H1 (cell line): ENCODE data around the gene GAPDH. TPM values are rescaled to one million over a fixed set of nuclear protein-coding genes. Genes with fewer than 3 reads are reported as not detected.

Source experiments
- CTCF ChIA-PET: fragments of 300-600 bp; sonication (Branson Sonifier 250); formaldehyde crosslinking; loops from one replicate; lab custom pipeline; 2021; ENCODE audit not compliant: partially characterized antibody; lab: Charles Lee
- POLR2A ChIA-PET: fragments of 300-600 bp; sonication (Branson Sonifier 250); formaldehyde crosslinking; loops from one replicate; lab custom pipeline; 2021; ENCODE audit warnings: inconsistent platforms; ENCODE audit not compliant: partially characterized antibody; lab: Charles Lee
- DNase-seq, 2 experiments: peaks; one replicate each; pipeline versions ENCODE4 v3.0.0 to v3.0.0-alpha.2; 2010 to 2022; ENCODE audit warnings: low spot score in 2 of 2, low read depth in 1 of 2, mixed read lengths in 1 of 2
- FAIRE-seq: peaks from 2 replicates; lab custom pipeline; 2011; peaks lifted over from hg19 to GRCh38; lab: Jason Lieb, UNC
- H2AFZ ChIP-seq: 2 replicates; pipeline ENCODE4 v1.8.1; 2012; ENCODE audit warnings: low read length, inconsistent platforms
- H2AK5ac ChIP-seq: 2 replicates; pipeline ENCODE4 v1.6.1; 2013; ENCODE audit warnings: low read depth, low read length
- H2BK120ac ChIP-seq: replicated peaks from 2 replicates; pipeline ENCODE3; 2013; ENCODE audit warnings: low read depth, low read length, inconsistent platforms
- H2BK12ac ChIP-seq: 2 replicates; pipeline ENCODE4 v1.6.1; 2013; ENCODE audit warnings: low read depth, low read length
- H2BK15ac ChIP-seq: 2 replicates; pipeline ENCODE4 v1.6.1; 2013; ENCODE audit warnings: low read length
- H2BK20ac ChIP-seq: 2 replicates; pipeline ENCODE4 v1.6.1; 2013; ENCODE audit warnings: low read length
- H2BK5ac ChIP-seq: 2 replicates; pipeline ENCODE4 v1.6.1; 2013; ENCODE audit warnings: low read depth, low read length
- H3K14ac ChIP-seq: 2 replicates; pipeline ENCODE4 v1.6.1; 2013; ENCODE audit warnings: inconsistent platforms; ENCODE audit not compliant: insufficient read length
- H3K18ac ChIP-seq: 2 replicates; pipeline ENCODE4 v1.6.1; 2013; ENCODE audit warnings: low read length; ENCODE audit errors: extremely low read depth
- H3K23ac ChIP-seq: 2 replicates; pipeline ENCODE4 v1.6.1; 2013; ENCODE audit warnings: inconsistent platforms; ENCODE audit not compliant: insufficient read length
- H3K23me2 ChIP-seq: 2 replicates; pipeline ENCODE4 v1.6.1; 2013; ENCODE audit warnings: low read depth, low read length
- H3K27ac ChIP-seq: 2 replicates; pipeline ENCODE4 v1.6.1; 2011; ENCODE audit warnings: low read depth, low read length, inconsistent platforms
- H3K27me3 ChIP-seq, 4 experiments: replicated peaks in 1 of 4; 1 replicate in 1 of 4; 2 replicates in 3 of 4; pipeline versions ENCODE4 v1.6.1 to v1.8.1; 2011 to 2013; ENCODE audit warnings: low read length in 3 of 4, mild to moderate bottlenecking in 3 of 4, inconsistent platforms in 2 of 4, mixed read lengths in 2 of 4, moderate library complexity in 1 of 4; ENCODE audit not compliant: control insufficient read depth in 3 of 4, insufficient read depth in 3 of 4; ENCODE audit errors: extremely low read depth in 1 of 4
- H3K36me3 ChIP-seq, 4 experiments: 2 replicates each; pipeline versions ENCODE4 v1.6.1 to v1.8.1; 2011 to 2013; ENCODE audit warnings: mild to moderate bottlenecking in 4 of 4, low read length in 3 of 4, moderate library complexity in 2 of 4, control low read depth in 1 of 4, inconsistent platforms in 1 of 4; ENCODE audit not compliant: insufficient read depth in 4 of 4, control insufficient read depth in 2 of 4
- H3K4ac ChIP-seq: replicated peaks from 2 replicates; pipeline ENCODE3; 2013; ENCODE audit warnings: low read length, low read depth, mixed read lengths, inconsistent platforms; ENCODE audit not compliant: insufficient read length
- H3K4me1 ChIP-seq, 4 experiments: replicated peaks in 1 of 4; 1 replicate in 1 of 4; 2 replicates in 3 of 4; pipeline versions ENCODE4 v1.6.1 to v1.8.1; 2011 to 2013; ENCODE audit warnings: low read length in 3 of 4, inconsistent platforms in 2 of 4, mixed read lengths in 1 of 4; ENCODE audit not compliant: insufficient read depth in 4 of 4, control insufficient read depth in 3 of 4
- H3K4me2 ChIP-seq, 2 experiments: 2 replicates each; pipeline versions ENCODE4 v1.6.1 to v1.8.1; 2011 to 2013; ENCODE audit warnings: low read depth in 2 of 2, low read length in 2 of 2, control low read depth in 1 of 2, inconsistent platforms in 1 of 2, mild to moderate bottlenecking in 1 of 2; ENCODE audit not compliant: insufficient read depth in 1 of 2
- H3K4me3 ChIP-seq, 4 experiments: fragments of 200-600, 300-600 bp in 1 of 4; sonication (generic), shearing (Covaris generic), sonication (Bioruptor Twin) in 1 of 4; 2 replicates each; pipeline versions ENCODE4 v1.5.1 to v1.8.1; 2011 to 2016; ENCODE audit warnings: low read length in 4 of 4, low read depth in 3 of 4, control low read depth in 2 of 4, inconsistent platforms in 2 of 4, mild to moderate bottlenecking in 2 of 4, mixed read lengths in 1 of 4, moderate library complexity in 1 of 4; ENCODE audit not compliant: insufficient read depth in 2 of 4; ENCODE audit errors: extremely low read depth in 1 of 4
- H3K56ac ChIP-seq: replicated peaks from 2 replicates; pipeline ENCODE3; 2013; ENCODE audit warnings: low read depth, mild to moderate bottlenecking, mixed read lengths, low read length, inconsistent platforms; ENCODE audit not compliant: insufficient read length
- H3K79me1 ChIP-seq: 2 replicates; pipeline ENCODE4 v1.6.1; 2013; ENCODE audit warnings: low read depth, low read length, control low read depth
- H3K79me2 ChIP-seq, 2 experiments: 2 replicates each; pipeline versions ENCODE4 v1.6.1 to v1.8.1; 2012 to 2013; ENCODE audit warnings: low read length in 2 of 2, mild to moderate bottlenecking in 2 of 2, inconsistent platforms in 1 of 2; ENCODE audit not compliant: insufficient read depth in 2 of 2, control insufficient read depth in 1 of 2
- H3K9ac ChIP-seq, 4 experiments: replicated peaks in 1 of 4; 1 replicate in 1 of 4; 2 replicates in 3 of 4; pipeline versions ENCODE4 v1.6.1 to v1.8.1; 2011 to 2013; ENCODE audit warnings: low read depth in 3 of 4, low read length in 3 of 4, control low read depth in 2 of 4, mild to moderate bottlenecking in 2 of 4, moderate library complexity in 2 of 4, inconsistent platforms in 1 of 4; ENCODE audit errors: extremely low read depth in 1 of 4
- H3K9me3 ChIP-seq, 2 experiments: 2 replicates each; pipeline versions ENCODE4 v1.6.1 to v1.8.1; 2012 to 2013; ENCODE audit warnings: mild to moderate bottlenecking in 2 of 2, moderate library complexity in 2 of 2, control low read depth in 1 of 2, inconsistent platforms in 1 of 2, low read depth in 1 of 2, low read length in 1 of 2, mixed read lengths in 1 of 2; ENCODE audit not compliant: insufficient read depth in 2 of 2
- H4K20me1 ChIP-seq, 2 experiments: replicated peaks in 1 of 2; 2 replicates each; pipeline versions ENCODE3 to v1.8.1; 2011 to 2013; ENCODE audit warnings: inconsistent platforms in 2 of 2, low read length in 2 of 2, mild to moderate bottlenecking in 1 of 2; ENCODE audit not compliant: insufficient read depth in 2 of 2, control insufficient read depth in 1 of 2
- H4K5ac ChIP-seq: 2 replicates; pipeline ENCODE4 v1.6.1; 2013; ENCODE audit warnings: low read length, low read depth, mixed read lengths, inconsistent platforms; ENCODE audit not compliant: insufficient read length
- H4K8ac ChIP-seq: 2 replicates; pipeline ENCODE4 v1.8.0; 2013; ENCODE audit warnings: mild to moderate bottlenecking, moderate library complexity, low read length, inconsistent platforms; ENCODE audit not compliant: insufficient read depth; ENCODE audit errors: extremely low read depth
- H4K91ac ChIP-seq: replicated peaks from 2 replicates; pipeline ENCODE3; 2013; ENCODE audit warnings: low read length, mixed read lengths, inconsistent platforms; ENCODE audit not compliant: insufficient read length
- BACH1 ChIP-seq: IDR thresholded peaks from 2 replicates; pipeline ENCODE4 v1.6.1; 2012; ENCODE audit warnings: low read length, improper control_type of control experiment
- BCL11A ChIP-seq, 2 experiments: IDR thresholded peaks; one replicate each; pipeline ENCODE4 v1.6.1; 2011; ENCODE audit warnings: low read depth in 2 of 2, low read length in 2 of 2, mild to moderate bottlenecking in 2 of 2
- BRCA1 ChIP-seq: IDR thresholded peaks from 2 replicates; pipeline ENCODE4 v1.6.1; 2012; ENCODE audit warnings: low read depth, low read length, improper control_type of control experiment
- CHD2 ChIP-seq: IDR thresholded peaks from 2 replicates; pipeline ENCODE4 v1.6.1; 2012; ENCODE audit warnings: low read length, improper control_type of control experiment
- CTBP2 ChIP-seq: IDR thresholded peaks from 2 replicates; pipeline ENCODE4 v1.7.0; 2011; ENCODE audit warnings: borderline replicate concordance, mild to moderate bottlenecking, moderate library complexity, mixed read lengths, low read length; ENCODE audit not compliant: insufficient read depth, insufficient read length
- HDAC2 ChIP-seq, 2 experiments: fragments of 300-600 bp in 1 of 2; sonication (generic) in 1 of 2; IDR thresholded peaks; 2 replicates each; pipeline ENCODE4 v1.6.1; 2011 to 2012; ENCODE audit warnings: low read depth in 2 of 2, low read length in 2 of 2, mild to moderate bottlenecking in 2 of 2, moderate library complexity in 2 of 2, borderline replicate concordance in 1 of 2, inconsistent platforms in 1 of 2
- POLR2AphosphoS5 ChIP-seq: IDR thresholded peaks from 2 replicates; pipeline ENCODE4 v1.6.1; 2011; ENCODE audit warnings: low read depth, low read length
- POU5F1 ChIP-seq: IDR thresholded peaks from 2 replicates; pipeline ENCODE4 v1.6.1; 2011; ENCODE audit warnings: low read depth, mild to moderate bottlenecking, low read length, moderate library complexity
- RBBP5 ChIP-seq: IDR thresholded peaks from 2 replicates; pipeline ENCODE4 v1.7.1; 2012; ENCODE audit warnings: low read depth, mild to moderate bottlenecking, inconsistent platforms, low read length, moderate library complexity, borderline replicate concordance
- SAP30 ChIP-seq: fragments of 300-600 bp; sonication (generic); IDR thresholded peaks from 2 replicates; pipeline ENCODE4 v1.7.1; 2012; ENCODE audit warnings: low read length, moderate library complexity, mild to moderate bottlenecking, inconsistent platforms; ENCODE audit not compliant: insufficient read depth, insufficient replicate concordance
- SP2 ChIP-seq: IDR thresholded peaks from 2 replicates; pipeline ENCODE4 v1.6.1; 2012; ENCODE audit warnings: mild to moderate bottlenecking, low read length, inconsistent platforms
- YY1 ChIP-seq: IDR thresholded peaks from 2 replicates; pipeline ENCODE4 v1.6.1; 2011; ENCODE audit warnings: low read depth, mild to moderate bottlenecking, low read length
- WGBS, 2 experiments: shearing (Covaris generic) in 1 of 2; methylation state at CpG; one replicate each; pipeline versions ENCODE4 v1.1.6 to v1.1.7; 2013 to 2015; ENCODE audit warnings: low lambda C conversion rate in 2 of 2, mixed read lengths in 2 of 2, inconsistent platforms in 1 of 2, low coverage in 1 of 2, missing lambda C conversion rate in 1 of 2; ENCODE audit not compliant: insufficient replicate concordance in 2 of 2, insufficient coverage in 1 of 2, insufficient read length in 1 of 2; ENCODE audit errors: extremely low coverage in 1 of 2, missing lambda C conversion rate in 1 of 2; 5-methylcytosine and 5-hydroxymethylcytosine counted together
- polyA plus RNA-seq, 7 experiments: library from polyadenylated mRNA; depleted of rRNA in 3 of 7; stranded (reverse) in 5 of 7; unstranded in 2 of 7; fragments of >200 nt in 5 of 7; fragments of 200-250 nt in 2 of 7; gene quantifications; 1 replicate in 5 of 7; 2 replicates in 1 of 7; 4 replicates in 1 of 7; pipeline versions ENCODE4 v1.2.1 to v1.2.3, GENCODE V29; 2011 to 2013; ENCODE audit warnings: missing spikeins in 2 of 7, mixed read lengths in 2 of 7
- total RNA-seq: library from RNA; stranded (reverse); fragmentation: NEBNext Ultra II Directional; extraction: Animal tissue kit (Norgen Biotek cat#: 25700); gene quantifications from 2 replicates; pipeline ENCODE4 v1.2.1, GENCODE V29; 2021
- TF ChIP-seq, protein P1 (sequence below): IDR thresholded peaks from 2 replicates; pipeline ENCODE4 v1.6.1; 2011; ENCODE audit warnings: low read depth, mild to moderate bottlenecking, low read length; ENCODE audit not compliant: insufficient read depth

Gene GAPDH
- total and polyA plus RNA-seq, 2 of the 8 experiments (the other 6 are each of a cell fraction or from before 2014, with no cell fraction given), result 5,175 to 15,878 TPM

DNA sequence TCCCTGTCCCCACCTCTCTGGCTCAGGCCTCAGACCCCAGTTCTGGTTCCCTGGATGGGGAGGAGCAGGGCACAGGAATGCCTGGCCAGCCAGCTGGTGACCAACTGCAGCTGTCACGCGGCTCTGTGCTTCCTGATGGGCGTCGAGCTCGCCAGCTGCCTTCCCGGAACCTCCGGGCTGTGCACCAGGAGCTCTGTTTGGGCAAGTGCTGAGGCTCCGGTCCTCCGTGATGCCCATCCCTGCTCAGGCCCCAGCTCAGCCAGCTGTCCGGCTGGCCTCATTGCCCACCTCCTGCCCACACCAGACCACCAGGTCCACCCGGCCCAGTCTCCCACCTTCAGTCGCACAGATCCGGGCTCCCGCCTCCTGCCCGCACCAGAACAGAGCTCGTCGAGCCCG is 16.7 kb downstream of the GAPDH start:
- ChIA-PET POLR2A (interaction anchor here (0.8 to 24.2 kb wide), 11 partner anchors 8 to 94 kb away, joined by 3 to 665 read pairs (median 4); partner anchors contain the start of genes GAPDH and NOP2), CTCF (interaction anchor here (0.9 to 24.9 kb wide), 11 partner anchors 5 to 274 kb away, joined by 3 to 462 read pairs (median 6); partner anchors contain the start of genes GAPDH, IFFO1 and NOP2)
- 92% methylated on average over 16 of the region's 18 CpGs; no CpG with 5 or more reads in 1 of the 2 experiments for WGBS, 2 experiments
- DNase-seq (no peak), FAIRE-seq (no peak)
- no peak overlapping the region for H2AK5ac ChIP-seq
- H4K5ac ChIP-seq, result no peak overlapping the region
- no peak overlapping the region for H3K27ac ChIP-seq
- H3K23ac ChIP-seq, result no peak overlapping the region
- H4K91ac ChIP-seq, result no peak overlapping the region
- peaks cover 13% of the 10 kb centered on the region; the same call in 1 of the 2 replicates for H3K23me2 ChIP-seq
- no peak overlapping the region for H3K4me3 ChIP-seq
- no peak overlapping the region; the same call in 1 of the 2 replicates for H4K8ac ChIP-seq
- H3K9me3 ChIP-seq, result no peaks in the 10 kb centered on the region
- no peak overlapping the region for H3K4ac ChIP-seq
- no peak overlapping the region for H3K56ac ChIP-seq
- H3K79me2 ChIP-seq, result peaks cover 0 to 41% of the 10 kb centered on the region in 2 experiments; a peak in 2 of 4 replicates
- no peak overlapping the region for H2BK20ac ChIP-seq
- H4K20me1 ChIP-seq, result peaks cover 10 to 24% of the 10 kb centered on the region in 2 experiments
- H2BK15ac ChIP-seq, result no peak overlapping the region
- H2BK5ac ChIP-seq, result peak overlapping the region; percentile 75; the same call in 1 of the 2 replicates
- no peak overlapping the region for H3K14ac ChIP-seq
- H2AFZ ChIP-seq, result no peak overlapping the region
- no peak overlapping the region for H3K9ac ChIP-seq
- TF ChIP-seq BACH1, result no peak
- TF ChIP-seq RBBP5, result no peak
- TF ChIP-seq CHD2, result no peak
- no peak for TF ChIP-seq POLR2AphosphoS5
- no peak for TF ChIP-seq POU5F1
- no peak for TF ChIP-seq BRCA1
- TF ChIP-seq HDAC2 (IDR thresholded peaks at IDR 0.05; ENCODE audit: borderline replicate concordance in 1 of 2, low read depth in 2 of 2, low read length in 2 of 2), result no peak
- TF ChIP-seq SP2, result no peak
- TF ChIP-seq CTBP2, result no peak
- TF ChIP-seq BCL11A (IDR thresholded peaks at IDR 0.05; ENCODE audit: low read depth in 2 of 2, low read length in 2 of 2), result no peak
- TF ChIP-seq, protein P1, sequence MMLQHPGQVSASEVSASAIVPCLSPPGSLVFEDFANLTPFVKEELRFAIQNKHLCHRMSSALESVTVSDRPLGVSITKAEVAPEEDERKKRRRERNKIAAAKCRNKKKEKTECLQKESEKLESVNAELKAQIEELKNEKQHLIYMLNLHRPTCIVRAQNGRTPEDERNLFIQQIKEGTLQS, result no peak
- no peak for TF ChIP-seq YY1
- TF ChIP-seq SAP30, result no peak
- no peaks in the 10 kb centered on the region for H3K27me3 ChIP-seq
- H2BK12ac ChIP-seq, result no peak overlapping the region
- H3K79me1 ChIP-seq, result peaks cover 24% of the 10 kb centered on the region
- peaks cover 6 to 21% (median 10%) of the 10 kb centered on the region in 4 experiments; a peak in 6 of 8 replicates for H3K36me3 ChIP-seq
- no peak overlapping the region for H3K18ac ChIP-seq
- H3K4me1 ChIP-seq, result peaks cover 4 to 15% (median 9%) of the 10 kb centered on the region in 4 experiments
- no peak overlapping the region for H2BK120ac ChIP-seq
- H3K4me2 ChIP-seq, result no peak overlapping the region
